ENCODE results near the gene TUT4. TPM values are rescaled to one million over a fixed set of nuclear protein-coding genes. Genes with fewer than 3 reads are reported as not detected.

Gene TUT4
- total and polyA plus RNA-seq, 2 of the 4 experiments (the other 2 are of a cell fraction): 10.9 to 40.0 TPM

DNA sequence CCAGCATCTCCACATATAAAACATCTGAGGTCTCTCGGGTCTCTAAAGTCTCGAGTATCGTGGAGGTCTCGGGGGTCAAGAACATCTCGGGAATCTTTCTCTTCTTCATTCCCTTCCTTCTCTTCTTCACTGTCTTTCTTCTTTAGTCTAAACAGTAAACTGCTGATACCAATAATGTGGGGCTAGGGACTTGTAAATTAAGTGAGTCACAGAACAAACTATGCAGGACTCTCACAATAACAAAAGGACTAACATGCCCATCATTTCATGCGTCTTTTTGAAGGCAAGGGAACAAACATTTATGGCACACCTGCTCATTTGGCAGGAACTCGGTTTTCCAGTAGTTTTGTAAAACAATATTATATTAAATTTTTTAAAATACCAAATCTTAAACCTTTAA, 116.1 kb downstream of the TUT4 start:
- Histone ChIP-seq H2AFZ (replicated peaks; ENCODE audit: low read length, poor library complexity) (no peak overlapping the region), H4K20me1 (ENCODE audit: insufficient read depth, low read length) (no peaks in the 10 kb centered on the region), H3K23ac (ENCODE audit: low read depth, low read length) (no peak overlapping the region), H3K9me3 (ENCODE audit: control insufficient read depth, insufficient read depth, low read length) (no peaks in the 10 kb centered on the region), H3K36me3 (ENCODE audit: control insufficient read depth, insufficient read depth, low read length) (peaks cover 18% of the 10 kb centered on the region), H2BK20ac (ENCODE audit: low read depth, low read length) (no peak overlapping the region), H2BK15ac (ENCODE audit: low read depth, low read length) (no peak overlapping the region), H3K4me3 (ENCODE audit: insufficient read depth, low read depth, low read length) (no peak overlapping the region), H3K18ac (ENCODE audit: low read depth, low read length) (no peak overlapping the region), H4K5ac (ENCODE audit: low read depth, low read length) (no peak overlapping the region), H3K9ac (ENCODE audit: low read depth, low read length) (no peak overlapping the region), H3K27me3 (ENCODE audit: control insufficient read depth, insufficient read depth, low read length) (no peaks in the 10 kb centered on the region), H2BK120ac (ENCODE audit: low read depth, low read length) (no peak overlapping the region), H3K4me1 (ENCODE audit: control insufficient read depth, insufficient read depth, low read length) (no peaks in the 10 kb centered on the region), H3K79me1 (ENCODE audit: low read depth in 1 of 2, low read length in 2 of 2) (no peaks in the 10 kb centered on the region; a peak in 1 of 4 replicates), H2BK5ac (ENCODE audit: low read depth, low read length, poor library complexity, severe bottlenecking) (no peak overlapping the region), H3K4me2 (ENCODE audit: low read depth, low read length) (no peak overlapping the region), H3K56ac (ENCODE audit: extremely low read depth, insufficient read depth, low read length) (no peak overlapping the region), H3K14ac (replicated peaks; ENCODE audit: low read depth, low read length) (no peak overlapping the region), H2AK9ac (replicated peaks; ENCODE audit: low read depth, low read length, poor library complexity) (no peak overlapping the region), H3K9me1 (ENCODE audit: insufficient read depth, low read length) (peaks cover 7% of the 10 kb centered on the region; the same call in 1 of the 2 replicates), H4K91ac (ENCODE audit: insufficient read depth, low read depth, low read length) (no peak overlapping the region), H2AK5ac (ENCODE audit: low read depth, low read length) (no peak overlapping the region), H3K27ac (ENCODE audit: insufficient read depth, low read length) (no peak overlapping the region), H4K8ac (ENCODE audit: low read depth in 2 of 2, low read length in 2 of 2) (no peak overlapping the region), H3K4ac (ENCODE audit: low read depth, low read length) (no peak overlapping the region)
- DNase-seq: no peak
- no peak for ATAC-seq (ENCODE audit: low read depth)
- in situ Hi-C loops (cut with MboI; ENCODE audit: low sequenced_read_pairs) (no loop called here), dilution Hi-C loops (cut with HindIII; ENCODE audit: low sequenced_read_pairs, unreplicated experiment) (no loop called here), intact Hi-C loops (cut with micrococcal nuclease) (no loop called here)
- no TSS peak for BruUV-seq (replicated peaks)
- POLR2A ChIA-PET (ENCODE audit: unreplicated experiment): no interaction called here
- WGBS, 2 experiments (ENCODE audit: extremely low coverage in 2 of 2, insufficient read length in 1 of 2): 80% methylated on average over 1 of the region's 7 CpGs; no CpG with 5 or more reads in 1 of the 2 experiments
- no peak for TF ChIP-seq CTCF (conservative IDR thresholded peaks at IDR 0.05; ENCODE audit: low read depth, low read length)
- TF ChIP-seq CEBPB (IDR thresholded peaks at IDR 0.05; ENCODE audit: low read depth, low read length): no peak
- CTCF ChIA-PET: no interaction called here
